Astrocyte of the cerebellum (primary cell): ENCODE measurements around the gene MNT.
A peak's percentile ranks its signal among the peaks of the same experiment; 100 is the strongest.
"Not testable (repeated sequence)": the region's sequence is repeated elsewhere in the genome, so short reads cannot be mapped to it uniquely, and the experiment has no call there.

Experiments
- DNase-seq: peaks from one replicate; pipeline ENCODE4 v3.0.0-alpha.2; 2011; ENCODE audit warnings: low read depth
- H3K4me3 ChIP-seq: 2 replicates; pipeline ENCODE4 v1.5.1; 2011; ENCODE audit warnings: mild to moderate bottlenecking, low read depth, low read length, moderate library complexity
- in situ Hi-C: cut with HindIII; loops from 2 replicates; pipeline ENCODE4 v1.10.0; 2017; ENCODE audit warnings: low sequenced_read_pairs
- TF ChIP-seq, protein P1 (sequence below): IDR thresholded peaks from 2 replicates; pipeline ENCODE4 v1.5.1; 2012; ENCODE audit warnings: low read length, low read depth, moderate library complexity, mild to moderate bottlenecking; ENCODE audit errors: missing control alignments

Gene MNT, protein sequence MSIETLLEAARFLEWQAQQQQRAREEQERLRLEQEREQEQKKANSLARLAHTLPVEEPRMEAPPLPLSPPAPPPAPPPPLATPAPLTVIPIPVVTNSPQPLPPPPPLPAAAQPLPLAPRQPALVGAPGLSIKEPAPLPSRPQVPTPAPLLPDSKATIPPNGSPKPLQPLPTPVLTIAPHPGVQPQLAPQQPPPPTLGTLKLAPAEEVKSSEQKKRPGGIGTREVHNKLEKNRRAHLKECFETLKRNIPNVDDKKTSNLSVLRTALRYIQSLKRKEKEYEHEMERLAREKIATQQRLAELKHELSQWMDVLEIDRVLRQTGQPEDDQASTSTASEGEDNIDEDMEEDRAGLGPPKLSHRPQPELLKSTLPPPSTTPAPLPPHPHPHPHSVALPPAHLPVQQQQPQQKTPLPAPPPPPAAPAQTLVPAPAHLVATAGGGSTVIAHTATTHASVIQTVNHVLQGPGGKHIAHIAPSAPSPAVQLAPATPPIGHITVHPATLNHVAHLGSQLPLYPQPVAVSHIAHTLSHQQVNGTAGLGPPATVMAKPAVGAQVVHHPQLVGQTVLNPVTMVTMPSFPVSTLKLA

GRCh38 chr17:2400877-2401425, at the start of gene MNT:
Gene MNT, minus strand, starts transcription at chr17:2401060. Its CDS starts 348 bp downstream, at chr17:2400712.
- DNase-seq = peak; percentile 83
- TF ChIP-seq, protein P1, sequence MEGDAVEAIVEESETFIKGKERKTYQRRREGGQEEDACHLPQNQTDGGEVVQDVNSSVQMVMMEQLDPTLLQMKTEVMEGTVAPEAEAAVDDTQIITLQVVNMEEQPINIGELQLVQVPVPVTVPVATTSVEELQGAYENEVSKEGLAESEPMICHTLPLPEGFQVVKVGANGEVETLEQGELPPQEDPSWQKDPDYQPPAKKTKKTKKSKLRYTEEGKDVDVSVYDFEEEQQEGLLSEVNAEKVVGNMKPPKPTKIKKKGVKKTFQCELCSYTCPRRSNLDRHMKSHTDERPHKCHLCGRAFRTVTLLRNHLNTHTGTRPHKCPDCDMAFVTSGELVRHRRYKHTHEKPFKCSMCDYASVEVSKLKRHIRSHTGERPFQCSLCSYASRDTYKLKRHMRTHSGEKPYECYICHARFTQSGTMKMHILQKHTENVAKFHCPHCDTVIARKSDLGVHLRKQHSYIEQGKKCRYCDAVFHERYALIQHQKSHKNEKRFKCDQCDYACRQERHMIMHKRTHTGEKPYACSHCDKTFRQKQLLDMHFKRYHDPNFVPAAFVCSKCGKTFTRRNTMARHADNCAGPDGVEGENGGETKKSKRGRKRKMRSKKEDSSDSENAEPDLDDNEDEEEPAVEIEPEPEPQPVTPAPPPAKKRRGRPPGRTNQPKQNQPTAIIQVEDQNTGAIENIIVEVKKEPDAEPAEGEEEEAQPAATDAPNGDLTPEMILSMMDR = no peak
- peak within 1 kb of the TSS; percentile 99 for H3K4me3 ChIP-seq
- in situ Hi-C loops = no loop called here

GRCh38 chr17:2450016-2450650, 49.3 kb upstream of the MNT start:
- TF ChIP-seq, protein P1 = no peak
- DNase-seq = no peak
- no peak overlapping the region for H3K4me3 ChIP-seq
- in situ Hi-C loops = no loop called here

GRCh38 chr17:2449486-2449885, 48.6 kb upstream of the MNT start:
- H3K4me3 ChIP-seq = no peak overlapping the region
- in situ Hi-C loops = no loop called here
- no peak for DNase-seq
- TF ChIP-seq, protein P1 = no peak

DNA sequence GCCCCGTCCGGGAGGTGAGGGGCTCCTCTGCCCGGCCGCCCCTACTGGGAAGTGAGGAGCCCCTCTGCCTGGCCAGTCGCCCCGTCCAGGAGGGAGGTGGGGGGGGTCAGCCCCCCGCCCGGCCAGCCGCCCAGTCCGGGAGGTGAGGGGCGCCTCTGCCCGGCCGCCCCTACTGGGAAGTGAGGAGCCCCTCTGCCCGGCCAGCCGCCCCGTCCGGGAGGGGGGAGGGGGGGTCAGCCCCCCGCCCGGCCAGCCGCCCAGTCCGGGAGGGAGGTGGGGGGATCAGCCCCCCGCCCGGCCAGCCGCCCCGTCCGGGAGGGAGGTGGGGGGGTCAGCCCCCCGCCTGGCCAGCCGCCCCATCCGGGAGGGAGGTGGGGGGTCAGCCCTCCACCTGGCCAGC, 46.6 kb upstream of the MNT start:
- DNase-seq, H3K4me3 ChIP-seq, in situ Hi-C loops: not testable (repeated sequence)

GRCh38 chr17:2445638-2446037, 44.8 kb upstream of the MNT start:
- DNase-seq = no peak
- in situ Hi-C loops = no loop called here
- no peak overlapping the region for H3K4me3 ChIP-seq
- TF ChIP-seq, protein P1 = no peak

DNA sequence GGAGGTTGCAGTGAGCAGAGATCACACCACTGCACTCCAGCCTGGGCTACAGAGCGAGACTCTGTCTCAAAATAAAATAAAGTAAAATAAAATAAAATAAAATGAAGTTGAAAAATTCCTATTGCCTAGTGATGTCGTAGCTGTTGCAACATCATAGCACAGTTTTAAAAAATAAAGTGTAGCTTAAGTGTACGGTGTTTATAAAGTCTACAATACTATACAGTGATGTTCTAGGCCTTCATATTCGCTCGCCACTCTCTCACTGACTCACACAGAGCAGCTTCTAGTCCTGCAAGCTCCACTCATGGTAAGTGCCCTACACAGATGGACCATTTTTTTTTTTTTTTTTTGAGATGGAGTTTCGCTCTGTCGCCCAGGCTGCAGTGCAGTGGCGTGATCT, 43.5 kb upstream of the MNT start:
- in situ Hi-C loops = no loop called here
- no peak for DNase-seq
- H3K4me3 ChIP-seq = no peak overlapping the region
- TF ChIP-seq, protein P1 = no peak
